ENCODE measurements around the gene ACVR1C.

DNA sequence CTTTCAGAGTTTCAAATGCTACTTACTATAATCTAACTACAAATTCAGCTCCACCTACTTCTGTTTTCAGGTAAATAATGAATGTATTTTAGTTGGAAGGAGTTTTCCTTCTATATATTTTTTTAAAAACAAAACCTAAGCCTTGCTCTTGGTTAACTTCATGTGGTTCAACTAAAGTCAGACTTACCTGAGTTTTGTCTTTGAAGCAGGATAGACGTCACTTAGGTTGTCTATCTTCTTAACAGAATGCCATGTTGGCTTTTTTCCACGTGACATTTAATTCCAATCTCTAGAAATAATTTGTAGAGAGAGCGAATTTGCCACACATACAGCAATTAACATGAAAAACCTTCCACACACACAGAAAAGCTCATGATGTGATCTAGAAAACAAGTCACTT lies 140.9 kb downstream of the ACVR1C start:
- TF ChIP-seq, protein P1, sequence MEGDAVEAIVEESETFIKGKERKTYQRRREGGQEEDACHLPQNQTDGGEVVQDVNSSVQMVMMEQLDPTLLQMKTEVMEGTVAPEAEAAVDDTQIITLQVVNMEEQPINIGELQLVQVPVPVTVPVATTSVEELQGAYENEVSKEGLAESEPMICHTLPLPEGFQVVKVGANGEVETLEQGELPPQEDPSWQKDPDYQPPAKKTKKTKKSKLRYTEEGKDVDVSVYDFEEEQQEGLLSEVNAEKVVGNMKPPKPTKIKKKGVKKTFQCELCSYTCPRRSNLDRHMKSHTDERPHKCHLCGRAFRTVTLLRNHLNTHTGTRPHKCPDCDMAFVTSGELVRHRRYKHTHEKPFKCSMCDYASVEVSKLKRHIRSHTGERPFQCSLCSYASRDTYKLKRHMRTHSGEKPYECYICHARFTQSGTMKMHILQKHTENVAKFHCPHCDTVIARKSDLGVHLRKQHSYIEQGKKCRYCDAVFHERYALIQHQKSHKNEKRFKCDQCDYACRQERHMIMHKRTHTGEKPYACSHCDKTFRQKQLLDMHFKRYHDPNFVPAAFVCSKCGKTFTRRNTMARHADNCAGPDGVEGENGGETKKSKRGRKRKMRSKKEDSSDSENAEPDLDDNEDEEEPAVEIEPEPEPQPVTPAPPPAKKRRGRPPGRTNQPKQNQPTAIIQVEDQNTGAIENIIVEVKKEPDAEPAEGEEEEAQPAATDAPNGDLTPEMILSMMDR (IDR thresholded peaks at IDR 0.05; ENCODE audit: control extremely low read depth in 1 of 3, insufficient read depth in 1 of 3, low read depth in 1 of 3, low read length in 3 of 3), result no peak
- TF ChIP-seq FOSL1 (IDR thresholded peaks at IDR 0.05; ENCODE audit: insufficient read depth, low read depth, low read length), result no peak
- no peak for TF ChIP-seq KDM5A (IDR thresholded peaks at IDR 0.05; ENCODE audit: low read length)
- TF ChIP-seq POLR2A (IDR thresholded peaks at IDR 0.05; ENCODE audit: control extremely low read depth in 1 of 2, low read depth in 2 of 2, low read length in 2 of 2), result no peak
- no peak for TF ChIP-seq SP1 (IDR thresholded peaks at IDR 0.05; ENCODE audit: low read depth, low read length)

All from H1 (cell line).